HG02852 (cell line): Measurements from ENCODE around the gene GPR137.
A peak's percentile ranks its signal among the peaks of the same experiment; 100 is the strongest.

Source experiments
- ATAC-seq: cut with Tn5 transposase; IDR thresholded peaks from one replicate; pipeline ENCODE4 v1.9.1; 2021; ENCODE audit warnings: mild to moderate bottlenecking, moderate library complexity; ENCODE audit not compliant: unreplicated experiment

The GPR137 gene

GRCh38 chr11:64263021-64263946 lies 22.4 kb upstream of the GPR137 start:
- ATAC-seq = no peak

GRCh38 chr11:64263947-64264317 lies 21.7 kb upstream of the GPR137 start:
- no peak for ATAC-seq

GRCh38 chr11:64264371-64264852 lies 21.2 kb upstream of the GPR137 start:
- ATAC-seq = no peak

GRCh38 chr11:64265176-64266160 lies 20.2 kb upstream of the GPR137 start:
- ATAC-seq = no peak

- no peak for ATAC-seq
Observed at GRCh38 chr11:64266339-64266738, 19.3 kb upstream of the GPR137 start.

- ATAC-seq = no peak
Observed at GRCh38 chr11:64267207-64267945, 18.3 kb upstream of the GPR137 start.

GRCh38 chr11:64268025-64268892 lies 17.4 kb upstream of the GPR137 start:
- ATAC-seq = no peak

GRCh38 chr11:64268893-64269539 lies 16.6 kb upstream of the GPR137 start:
- peak; percentile 8 for ATAC-seq

GRCh38 chr11:64269540-64270220 lies 16.0 kb upstream of the GPR137 start:
- ATAC-seq = peak; percentile 75

- ATAC-seq = no peak
Observed at GRCh38 chr11:64275031-64275800, 10.4 kb upstream of the GPR137 start.

GRCh38 chr11:64275841-64276240 lies 9.8 kb upstream of the GPR137 start:
- ATAC-seq = no peak

- ATAC-seq = no peak
Observed at GRCh38 chr11:64276653-64277431, 8.8 kb upstream of the GPR137 start.

- no peak for ATAC-seq
Observed at GRCh38 chr11:64278576-64279190, 7.0 kb upstream of the GPR137 start.

GRCh38 chr11:64281957-64282770 lies 3.5 kb upstream of the GPR137 start:
- no peak for ATAC-seq

GRCh38 chr11:64283092-64283491 lies 2.6 kb upstream of the GPR137 start:
- no peak for ATAC-seq
